GM18508 (cell line): ENCODE measurements around the gene TCEA2.
"Not testable (repeated sequence)": the region's sequence is repeated elsewhere in the genome, so short reads cannot be mapped to it uniquely, and the experiment has no call there.

Experiments used
- ATAC-seq: cut with Tn5 transposase; IDR thresholded peaks from one replicate; pipeline ENCODE4 v1.9.1; 2021; ENCODE audit warnings: moderate number of reproducible peaks; ENCODE audit not compliant: insufficient read depth, unreplicated experiment

The TCEA2 gene

GRCh38 chr20:64076061-64076997, 13.3 kb downstream of the TCEA2 start:
- ATAC-seq, result no peak

- no peak for ATAC-seq
Measured at GRCh38 chr20:64077094-64077493, 14.1 kb downstream of the TCEA2 start.

- no peak for ATAC-seq
Measured at GRCh38 chr20:64077541-64077875, 14.5 kb downstream of the TCEA2 start.

GRCh38 chr20:64077876-64078551, 15.0 kb downstream of the TCEA2 start:
- ATAC-seq, result no peak

- no peak for ATAC-seq
Measured at GRCh38 chr20:64078934-64079272, 15.9 kb downstream of the TCEA2 start.

GRCh38 chr20:64079273-64080012, 16.4 kb downstream of the TCEA2 start, which contains the start of gene RGS19:
Gene RGS19 (minus strand): TSS chr20:64079518. CDS start chr20:64076886, 2,632 bp downstream.
- no peak for ATAC-seq

GRCh38 chr20:64080013-64080812, 17.2 kb downstream of the TCEA2 start, which contains the start of gene OPRL1:
Gene OPRL1 (plus strand): TSS chr20:64080082. CDS start chr20:64092721, 12,639 bp downstream.
- no peak for ATAC-seq

- no peak for ATAC-seq
Measured at GRCh38 chr20:64080813-64081623, 18.0 kb downstream of the TCEA2 start.

GRCh38 chr20:64081624-64081964, 18.6 kb downstream of the TCEA2 start:
- ATAC-seq, result no peak

- ATAC-seq, result no peak
Measured at GRCh38 chr20:64082126-64082731, 19.2 kb downstream of the TCEA2 start.

GRCh38 chr20:64082820-64083377, 19.9 kb downstream of the TCEA2 start:
- no peak for ATAC-seq

GRCh38 chr20:64083378-64083803, 20.4 kb downstream of the TCEA2 start:
- ATAC-seq, result no peak

- ATAC-seq, result no peak
Measured at GRCh38 chr20:64083804-64084684, 21.0 kb downstream of the TCEA2 start, which contains the start of gene LKAAEAR1. Gene LKAAEAR1 (minus strand): TSS chr20:64084398. CDS start chr20:64084219, 179 bp downstream.

- ATAC-seq, result no peak
Measured at GRCh38 chr20:64084685-64085152, 21.7 kb downstream of the TCEA2 start.

GRCh38 chr20:64086801-64087200, 23.8 kb downstream of the TCEA2 start:
- ATAC-seq, result no peak

GRCh38 chr20:64087226-64087825, 24.3 kb downstream of the TCEA2 start:
- ATAC-seq, result not testable (repeated sequence)

- ATAC-seq, result not testable (repeated sequence)
Measured at GRCh38 chr20:64088586-64088985, 25.6 kb downstream of the TCEA2 start.
